HepG2 (cell line): Measurements from ENCODE around the gene DAZAP1. TPM values are rescaled to one million over a fixed set of nuclear protein-coding genes. Genes with fewer than 3 reads are reported as not detected.

Source experiments
- ATF7-NPFF ChIP-seq: sonication (generic); formaldehyde crosslinking; IDR thresholded peaks from 2 replicates; pipeline ENCODE4 v1.8.1; 2023; ENCODE audit warnings: mild to moderate bottlenecking, low read depth, missing genetic modification reagents, moderate library complexity
- CBX1 ChIP-seq: IDR thresholded peaks from one replicate; pipeline ENCODE4 v1.6.1; 2016; ENCODE audit warnings: antibody characterized with exemption, low read depth
- EZH2 ChIP-seq: conservative IDR thresholded peaks from 2 replicates; pipeline ENCODE4 v1.6.1; 2012; ENCODE audit warnings: mild to moderate bottlenecking, low read depth, low read length, moderate library complexity
- FOSL1 ChIP-seq: sonication (generic); formaldehyde crosslinking; IDR thresholded peaks from 2 replicates; pipeline ENCODE4 v1.9.0; 2021; ENCODE audit warnings: missing genetic modification reagents, borderline replicate concordance
- HHEX ChIP-seq: IDR thresholded peaks from 2 replicates; pipeline ENCODE4 v1.6.1; 2016; ENCODE audit warnings: control low read depth
- HMGXB4 ChIP-seq, 2 experiments: sonication (generic) in 1 of 2; formaldehyde crosslinking in 1 of 2; IDR thresholded peaks; 2 replicates each; pipeline versions ENCODE4 v1.4.0 to v1.6.1; 2018 to 2020; ENCODE audit warnings: missing genetic modification reagents in 2 of 2, borderline replicate concordance in 1 of 2, low read depth in 1 of 2, mild to moderate bottlenecking in 1 of 2, missing biosample characterization in 1 of 2
- KAT2B ChIP-seq: fragments of 150-350 bp; IDR thresholded peaks from 2 replicates; pipeline ENCODE4 v1.6.1; 2014; ENCODE audit warnings: low read depth, low read length, borderline replicate concordance
- KLF15 ChIP-seq: sonication (generic); formaldehyde crosslinking; IDR thresholded peaks from 2 replicates; pipeline ENCODE4 v1.8.1; 2023; ENCODE audit warnings: borderline replicate concordance, mild to moderate bottlenecking, inconsistent platforms, missing genetic modification reagents, mixed read lengths
- KMT2A ChIP-seq: sonication (generic); formaldehyde crosslinking; IDR thresholded peaks from 2 replicates; pipeline ENCODE4 v1.4.0; 2020; ENCODE audit warnings: missing genetic modification reagents
- MAFK ChIP-seq, 2 experiments: IDR thresholded peaks in 1 of 2; conservative IDR thresholded peaks in 1 of 2; 2 replicates each; pipeline ENCODE4 v1.6.1; 2011; ENCODE audit warnings: improper control_type of control experiment in 2 of 2, low read length in 2 of 2
- MNT ChIP-seq: fragments of 450-650 bp; IDR thresholded peaks from 2 replicates; pipeline ENCODE4 v1.6.1; 2016
- PCBP1 ChIP-seq: fragments of 200-400 bp; formaldehyde crosslinking; IDR thresholded peaks from 2 replicates; pipeline ENCODE4 v1.6.1; 2017; ENCODE audit warnings: mild to moderate bottlenecking, low read depth, low read length, borderline replicate concordance
- RBAK ChIP-seq: sonication (generic); formaldehyde crosslinking; IDR thresholded peaks from 2 replicates; pipeline ENCODE4 v1.5.1; 2020; ENCODE audit warnings: mild to moderate bottlenecking, missing genetic modification reagents
- RBFOX2 ChIP-seq: fragments of 200-400 bp; formaldehyde crosslinking; IDR thresholded peaks from 2 replicates; pipeline ENCODE4 v1.6.1; 2017; ENCODE audit warnings: low read depth, mild to moderate bottlenecking, low read length
- SATB2 ChIP-seq: sonication (generic); formaldehyde crosslinking; IDR thresholded peaks from 2 replicates; pipeline ENCODE4 v1.5.0; 2020; ENCODE audit warnings: missing genetic modification reagents
- TBX2 ChIP-seq: sonication (generic); formaldehyde crosslinking; IDR thresholded peaks from 2 replicates; pipeline ENCODE4 v1.5.0; 2020; ENCODE audit warnings: missing genetic modification reagents, mild to moderate bottlenecking, borderline replicate concordance
- TFDP2 ChIP-seq: sonication (generic); formaldehyde crosslinking; IDR thresholded peaks from 2 replicates; pipeline ENCODE4 v1.4.0; 2020; ENCODE audit warnings: missing genetic modification reagents
- ZBTB14 ChIP-seq: sonication (generic); formaldehyde crosslinking; IDR thresholded peaks from 2 replicates; pipeline ENCODE4 v1.4.0; 2020; ENCODE audit warnings: missing genetic modification reagents
- ZBTB34 ChIP-seq: sonication (generic); formaldehyde crosslinking; IDR thresholded peaks from 2 replicates; pipeline ENCODE4 v1.8.0; 2022; ENCODE audit warnings: mild to moderate bottlenecking, missing genetic modification reagents
- ZNF20 ChIP-seq: sonication (generic); formaldehyde crosslinking; IDR thresholded peaks from 2 replicates; pipeline ENCODE4 v1.4.0; 2020; ENCODE audit warnings: mild to moderate bottlenecking, moderate library complexity, missing genetic modification reagents
- ZNF282 ChIP-seq: fragments of 450-650 bp; IDR thresholded peaks from 2 replicates; pipeline ENCODE4 v1.6.1; 2018; ENCODE audit not compliant: partially characterized antibody
- ZNF549 ChIP-seq: sonication (generic); formaldehyde crosslinking; IDR thresholded peaks from 2 replicates; pipeline ENCODE4 v1.5.0; 2020; ENCODE audit warnings: missing genetic modification reagents
- ZNF784 ChIP-seq: sonication (generic); formaldehyde crosslinking; IDR thresholded peaks from 2 replicates; pipeline ENCODE4 v1.5.1; 2020; ENCODE audit warnings: missing genetic modification reagents, mild to moderate bottlenecking, borderline replicate concordance
- polyA plus RNA-seq, 8 experiments: library from polyadenylated mRNA; depleted of rRNA in 3 of 8; stranded (reverse) in 7 of 8; unstranded in 1 of 8; fragments of >200 nt; fragmentation: Illumina TruSeq in 4 of 8; extraction: Trizol in 4 of 8; gene quantifications; 2 replicates each; pipeline versions ENCODE4 v1.2.1 to v1.2.3, GENCODE V29; 2011 to 2016; ENCODE audit warnings: low read depth in 4 of 8, missing spikeins in 1 of 8, mixed read lengths in 1 of 8; ENCODE audit not compliant: insufficient read depth in 1 of 8
- total RNA-seq, 5 experiments: library from RNA; depleted of rRNA; stranded (reverse); fragments of >200 nt; fragmentation: Illumina TruSeq; extraction: Trizol; gene quantifications; 2 replicates each; pipeline ENCODE4 v1.2.3, GENCODE V29; 2016; ENCODE audit warnings: low read depth in 1 of 5

The DAZAP1 gene
- total and polyA plus RNA-seq, 2 of the 13 experiments (the other 11 are each of a cell fraction or from before 2014, with no cell fraction given) = 63.3 to 79.2 TPM

- TF ChIP-seq TFDP2 (no peak), ZNF20 (CRISPR knock-in tag) (no peak), HMGXB4 (CRISPR knock-in tag; IDR thresholded peaks at IDR 0.05; ENCODE audit: borderline replicate concordance in 1 of 2, low read depth in 1 of 2) (peak in 1 of 2 experiments; percentile 67; a peak in 1 of 4 replicates), SATB2 (CRISPR knock-in tag) (no peak), EZH2 (no peak), RBFOX2 (0 out of 2 replicates have a peak, but pooled peaks have one; percentile 19), ZBTB14 (CRISPR knock-in tag) (no peak), PCBP1 (no peak), ATF7-NPFF (CRISPR knock-in tag) (0 out of 2 replicates have a peak, but pooled peaks have one; percentile 3), TBX2 (no peak), FOSL1 (CRISPR knock-in tag) (no peak), RBAK (CRISPR knock-in tag) (no peak), MNT (no peak), KMT2A (CRISPR knock-in tag) (no peak), KLF15 (CRISPR knock-in tag) (no peak), ZNF549 (CRISPR knock-in tag) (no peak), CBX1 (no peak), ZNF282 (no peak), MAFK (conservative IDR thresholded peaks at IDR 0.05 in 1 of 2, IDR thresholded peaks at IDR 0.05 in 1 of 2; ENCODE audit: low read length in 2 of 2) (no peak), HHEX (CRISPR knock-in tag) (no peak), KAT2B (no peak), ZNF784 (no peak), ZBTB34 (CRISPR knock-in tag) (no peak)
Observed at GRCh38 chr19:1468821-1469254, 61.5 kb downstream of the DAZAP1 start (continued).
